Right ventricle myocardium superior (tissue), 1 donor: Measurements from ENCODE around the gene ZNF516. TPM values are rescaled to one million over a fixed set of nuclear protein-coding genes. Genes with fewer than 3 reads are reported as not detected.

ENCODE experiments used
- ATAC-seq: fragments of 200-7000 bp; cut with Tn5 transposase; one replicate; pipeline ENCODE4 v1.9.1; 2020; ENCODE audit warnings: mild to moderate bottlenecking; ENCODE audit not compliant: poor library complexity
- DNase-seq: peaks from one replicate; pipeline ENCODE4 v3.0.0-alpha.2; 2020
- intact Hi-C: fragments of 100-400 bp; cut with DNase I; formaldehyde crosslinking; loops from one replicate; pipeline ENCODE4 v1.11.2; 2022
- total RNA-seq: library from RNA; stranded (reverse); fragmentation: NEBNext Ultra II Directional; extraction: Animal tissue kit (Norgen Biotek cat#: 25700); gene quantifications from one replicate; pipeline ENCODE4 v1.2.1, GENCODE V29; 2021
- donor health status: DM: no; HTN: yes; CAD: no; lungs with severe emphysema.

ZNF516 gene
- total RNA-seq, 1 donor from 2014 or later = 12.6 TPM

DNA sequence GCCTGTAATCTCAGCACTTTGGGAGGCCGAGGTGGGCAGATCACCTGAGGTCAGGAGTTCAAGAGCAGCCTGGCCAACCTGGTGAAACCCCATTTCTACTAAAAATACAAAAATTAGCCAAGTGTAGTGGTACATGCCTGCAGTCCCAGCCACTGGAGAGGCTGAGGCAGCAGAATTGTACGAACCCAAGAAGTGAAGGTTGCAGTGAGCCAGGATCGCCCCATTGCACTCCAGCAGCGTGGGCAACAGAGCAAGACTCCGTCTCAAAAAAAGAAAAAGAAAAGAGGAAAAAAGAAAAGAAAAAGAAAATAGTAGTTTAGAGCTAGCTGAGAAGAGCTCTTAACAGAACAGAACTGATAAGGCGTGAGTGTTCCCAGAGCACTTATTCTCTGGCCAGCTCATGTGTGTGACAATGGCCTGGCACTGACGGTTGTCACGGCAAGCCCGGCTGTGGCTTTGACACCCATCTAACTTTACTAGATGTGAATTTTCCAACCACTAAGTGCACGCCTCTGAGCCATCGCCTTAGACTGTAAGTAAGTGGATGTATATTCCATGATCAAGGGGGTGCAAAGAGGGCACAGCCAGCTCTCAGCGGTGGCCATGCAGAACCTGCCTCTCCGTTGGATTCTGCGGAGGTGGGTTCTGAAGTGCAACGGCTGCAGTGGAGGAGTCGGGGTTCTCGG is 80.0 kb downstream of the ZNF516 start:
- no peak for DNase-seq
- intact Hi-C loops = no loop called here
- ATAC-seq = peak; percentile 95

- DNase-seq = no peak
- intact Hi-C loops = no loop called here
- no peak for ATAC-seq
Observed at GRCh38 chr18:76412818-76413565, 82.0 kb downstream of the ZNF516 start.

GRCh38 chr18:76412010-76412817 is 82.8 kb downstream of the ZNF516 start:
- intact Hi-C loops = no loop called here
- ATAC-seq (no peak), DNase-seq (no peak)

GRCh38 chr18:76410660-76411417 is 84.2 kb downstream of the ZNF516 start:
- DNase-seq (no peak), ATAC-seq (no peak)
- intact Hi-C loops = no loop called here

DNA sequence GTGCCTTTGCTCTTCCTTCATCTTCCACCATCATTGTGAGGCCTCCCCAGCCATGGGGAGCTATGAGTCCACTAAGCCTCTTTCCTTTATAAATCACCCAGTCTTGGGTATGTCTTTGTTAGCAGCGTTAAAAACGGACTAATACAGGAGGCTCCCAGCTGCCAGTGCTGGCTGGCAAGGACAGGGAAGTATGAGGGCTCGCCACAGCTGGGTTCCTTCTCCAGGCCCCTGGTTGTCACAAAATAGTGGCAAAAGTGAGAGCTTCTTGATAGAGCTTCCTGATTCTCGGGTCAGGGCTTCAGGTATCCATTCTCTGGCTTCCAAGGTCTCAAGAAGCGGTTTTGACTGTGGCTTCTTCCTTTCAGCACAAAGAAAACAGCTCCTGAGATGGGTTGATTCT is 85.0 kb downstream of the ZNF516 start:
- intact Hi-C loops = no loop called here
- ATAC-seq (no peak), DNase-seq (no peak)

GRCh38 chr18:76408480-76409067 is 86.5 kb downstream of the ZNF516 start:
- no peak for ATAC-seq
- no peak for DNase-seq
- intact Hi-C loops = no loop called here

- DNase-seq (no peak), ATAC-seq (no peak)
- intact Hi-C loops = no loop called here
Observed at GRCh38 chr18:76407681-76408080, 87.4 kb downstream of the ZNF516 start.

DNA sequence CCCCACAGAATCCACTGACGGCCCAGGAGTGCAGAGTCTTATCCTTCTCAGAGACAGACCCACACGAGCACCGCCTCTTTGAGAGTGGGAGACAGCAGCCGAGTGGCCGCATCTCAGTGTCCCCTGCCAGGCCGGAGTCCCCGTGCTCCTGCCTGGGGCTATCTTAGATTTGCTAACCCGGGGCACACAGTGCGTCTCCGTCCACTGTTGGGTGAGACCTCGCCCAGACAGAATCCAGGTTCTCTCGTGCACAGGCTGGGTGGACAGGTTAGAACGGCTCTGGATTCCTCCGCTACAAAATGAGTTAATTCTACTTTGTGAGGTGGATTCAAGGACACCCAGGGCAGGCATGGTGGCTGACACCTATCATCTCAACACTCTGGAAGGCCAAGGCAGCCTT is 88.3 kb downstream of the ZNF516 start:
- intact Hi-C loops = no loop called here
- ATAC-seq (no peak), DNase-seq (no peak)

- ATAC-seq (peak; percentile 73), DNase-seq (peak; percentile 73)
- intact Hi-C loops = no loop called here
Observed at GRCh38 chr18:76405681-76406356, 89.2 kb downstream of the ZNF516 start.

DNA sequence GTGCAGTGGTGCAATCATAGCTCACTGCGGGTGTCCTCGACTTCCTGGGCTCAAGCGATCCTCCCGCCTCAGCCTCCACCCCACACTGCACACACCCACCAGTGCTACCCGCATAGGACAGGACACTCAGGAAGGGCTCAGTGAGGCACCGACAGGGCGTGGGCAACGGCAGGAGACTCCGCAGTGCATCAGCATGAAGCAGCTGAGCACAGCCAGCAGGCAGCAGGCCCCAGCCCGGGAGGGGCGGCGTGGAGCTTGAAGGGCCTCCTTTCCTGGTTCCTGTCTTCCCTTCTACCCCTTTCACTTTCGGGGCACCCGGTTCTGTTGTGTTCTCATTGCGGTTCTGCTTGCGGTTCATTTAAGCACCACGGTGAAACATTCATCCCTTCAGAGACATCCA is 89.8 kb downstream of the ZNF516 start:
- intact Hi-C loops = no loop called here
- no peak for DNase-seq
- no peak for ATAC-seq

DNA sequence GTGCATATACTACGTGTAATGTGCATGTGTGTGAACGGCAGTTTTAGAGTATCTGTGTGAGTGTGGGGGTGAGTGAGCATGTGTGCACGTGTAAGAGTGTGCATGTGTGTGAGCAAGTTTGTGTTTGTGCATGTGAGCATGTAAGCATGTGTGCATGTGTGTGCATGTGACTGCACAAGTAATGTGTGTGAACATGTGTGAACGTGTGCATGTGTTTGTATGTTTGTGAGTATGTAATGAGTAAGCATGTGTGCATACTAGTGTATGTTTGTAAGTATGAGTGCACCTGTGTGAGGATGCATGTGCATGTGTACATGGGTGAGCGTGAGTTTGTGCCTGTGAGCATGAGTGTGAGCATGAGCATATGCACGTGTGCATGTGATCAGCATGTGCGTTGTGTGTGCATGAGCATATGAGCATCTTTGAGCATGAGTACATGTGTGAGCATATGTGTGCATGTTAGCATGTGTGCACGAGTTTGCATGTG is 90.7 kb downstream of the ZNF516 start:
- ATAC-seq = no peak
- DNase-seq = no peak
- intact Hi-C loops = loop anchor here (5.0 kb wide), 1 partner anchor 213 kb away; no protein-coding TSS in a partner anchor

GRCh38 chr18:76402026-76402990 is 92.7 kb downstream of the ZNF516 start:
- intact Hi-C loops = loop anchor here (5.0 kb wide), 1 partner anchor 215 kb away; no protein-coding TSS in a partner anchor
- DNase-seq = no peak

DNA sequence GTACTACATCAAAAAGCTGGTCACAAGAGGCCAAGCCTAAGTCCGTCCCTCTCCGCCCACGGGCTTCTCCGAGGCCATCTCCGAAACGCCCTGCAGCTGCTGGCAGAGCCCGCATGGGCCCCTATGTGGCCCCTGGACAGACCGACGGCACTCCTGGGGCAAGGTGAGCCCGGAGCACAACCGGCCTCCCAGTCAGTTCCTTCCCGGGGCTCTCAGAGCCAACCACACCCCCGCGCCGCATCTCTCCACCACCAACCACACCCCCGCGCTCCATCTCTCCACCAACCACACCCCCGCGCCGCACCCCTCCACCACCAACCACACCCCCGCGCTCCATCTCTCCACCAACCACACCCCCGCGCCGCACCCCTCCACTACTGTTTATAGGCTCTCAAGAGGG is 93.5 kb downstream of the ZNF516 start:
- no peak for ATAC-seq
- no peak for DNase-seq
- intact Hi-C loops = loop anchor here (5.0 kb wide), 1 partner anchor 216 kb away; no protein-coding TSS in a partner anchor

More at GRCh38 chr18:76402026-76402990, 92.7 kb downstream of the ZNF516 start:
- ATAC-seq = no peak

GRCh38 chr18:76399613-76400391 is 95.2 kb downstream of the ZNF516 start:
- no peak for ATAC-seq
- intact Hi-C loops = loop anchor here (5.0 kb wide), 3 partner anchors 217 to 312 kb away; no protein-coding TSS in a partner anchor

GRCh38 chr18:76398896-76399612 is 96.0 kb downstream of the ZNF516 start:
- intact Hi-C loops = loop anchor here (5.0 kb wide), 2 partner anchors 288 to 313 kb away; no protein-coding TSS in a partner anchor
- ATAC-seq (peak; percentile 97), DNase-seq (peak; percentile 90)

More at GRCh38 chr18:76399613-76400391, 95.2 kb downstream of the ZNF516 start:
- no peak for DNase-seq
